Glomerular visceral epithelial cell (primary cell): Measurements from ENCODE around the gene GATB.
A peak's percentile ranks its signal among the peaks of the same experiment; 100 is the strongest.
"Not testable (repeated sequence)": the region's sequence is repeated elsewhere in the genome, so short reads cannot be mapped to it uniquely, and the experiment has no call there.

Experiments used
- DNase-seq: peaks from one replicate; pipeline ENCODE4 v3.0.0-alpha.2; 2016; ENCODE audit errors: extremely low spot score

GATB gene

GRCh38 chr4:151785484-151786157 lies 24.8 kb upstream of the GATB start:
- DNase-seq, result no peak

- no peak for DNase-seq
These were observed 23.9 kb upstream of the GATB start for GRCh38 chr4:151784706-151785105.

GRCh38 chr4:151783867-151784266 lies 23.1 kb upstream of the GATB start:
- DNase-seq, result no peak

- no peak for DNase-seq
These were observed 21.5 kb upstream of the GATB start for GRCh38 chr4:151782296-151782695.

- DNase-seq, result no peak
These were observed 20.2 kb upstream of the GATB start for GRCh38 chr4:151781026-151781425.

GRCh38 chr4:151777471-151777870 lies 16.7 kb upstream of the GATB start:
- DNase-seq, result no peak

GRCh38 chr4:151774324-151774723 lies 13.5 kb upstream of the GATB start:
- no peak for DNase-seq

GRCh38 chr4:151772274-151772673 lies 11.5 kb upstream of the GATB start:
- DNase-seq, result no peak

- no peak for DNase-seq
These were observed 10.9 kb upstream of the GATB start for GRCh38 chr4:151771664-151772063.

- no peak for DNase-seq
These were observed 9.3 kb upstream of the GATB start for GRCh38 chr4:151770154-151770553.

GRCh38 chr4:151768835-151769234 lies 8.0 kb upstream of the GATB start:
- DNase-seq, result no peak

GRCh38 chr4:151766691-151767090 lies 5.9 kb upstream of the GATB start:
- DNase-seq, result no peak

- DNase-seq, result no peak
These were observed 805 bp downstream of the GATB start for GRCh38 chr4:151760002-151760401.

GRCh38 chr4:151753056-151753455 lies 7.8 kb downstream of the GATB start:
- no peak for DNase-seq

GRCh38 chr4:151750156-151750555 lies 10.7 kb downstream of the GATB start:
- DNase-seq, result no peak

- no peak for DNase-seq
These were observed 15.2 kb downstream of the GATB start for GRCh38 chr4:151745481-151746231.

- peak; percentile 93 for DNase-seq
These were observed 16.2 kb downstream of the GATB start for GRCh38 chr4:151744614-151745013.

- DNase-seq, result no peak
These were observed 16.9 kb downstream of the GATB start for GRCh38 chr4:151743894-151744293.

- peak; percentile 62 for DNase-seq
These were observed 17.5 kb downstream of the GATB start for GRCh38 chr4:151743128-151743854.

GRCh38 chr4:151738720-151739517 lies 21.9 kb downstream of the GATB start:
- DNase-seq, result no peak

- DNase-seq, result not testable (repeated sequence)
These were observed 24.0 kb downstream of the GATB start for GRCh38 chr4:151736852-151737251.

- no peak for DNase-seq
These were observed 24.4 kb downstream of the GATB start for GRCh38 chr4:151736361-151736760.
